Fibroblast of the aortic adventitia (primary cell): ENCODE results near the gene VAMP5. TPM values are rescaled to one million over a fixed set of nuclear protein-coding genes. Genes with fewer than 3 reads are reported as not detected.

Source experiments
- DNase-seq: peaks from one replicate; pipeline ENCODE4 v3.0.0-alpha.2; 2010; ENCODE audit warnings: low read depth
- H3K4me3 ChIP-seq: 2 replicates; pipeline ENCODE4 v1.5.1; 2011; ENCODE audit warnings: low read depth, mild to moderate bottlenecking, control low read depth, low read length, moderate library complexity
- total RNA-seq: library from RNA; depleted of rRNA; stranded (reverse); fragments of >200 nt; gene quantifications from 2 replicates; pipeline ENCODE4 v1.2.3, GENCODE V29; 2012; ENCODE audit warnings: low replicate concordance
- TF ChIP-seq, protein P1 (sequence below): IDR thresholded peaks from 2 replicates; pipeline ENCODE4 v1.5.1; 2011; ENCODE audit warnings: mild to moderate bottlenecking, low read length, control low read depth, inconsistent platforms; ENCODE audit not compliant: insufficient read depth

VAMP5 gene, protein sequence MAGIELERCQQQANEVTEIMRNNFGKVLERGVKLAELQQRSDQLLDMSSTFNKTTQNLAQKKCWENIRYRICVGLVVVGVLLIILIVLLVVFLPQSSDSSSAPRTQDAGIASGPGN
- total RNA-seq, result 33.8 and 56.2 TPM in 2 replicates

DNA sequence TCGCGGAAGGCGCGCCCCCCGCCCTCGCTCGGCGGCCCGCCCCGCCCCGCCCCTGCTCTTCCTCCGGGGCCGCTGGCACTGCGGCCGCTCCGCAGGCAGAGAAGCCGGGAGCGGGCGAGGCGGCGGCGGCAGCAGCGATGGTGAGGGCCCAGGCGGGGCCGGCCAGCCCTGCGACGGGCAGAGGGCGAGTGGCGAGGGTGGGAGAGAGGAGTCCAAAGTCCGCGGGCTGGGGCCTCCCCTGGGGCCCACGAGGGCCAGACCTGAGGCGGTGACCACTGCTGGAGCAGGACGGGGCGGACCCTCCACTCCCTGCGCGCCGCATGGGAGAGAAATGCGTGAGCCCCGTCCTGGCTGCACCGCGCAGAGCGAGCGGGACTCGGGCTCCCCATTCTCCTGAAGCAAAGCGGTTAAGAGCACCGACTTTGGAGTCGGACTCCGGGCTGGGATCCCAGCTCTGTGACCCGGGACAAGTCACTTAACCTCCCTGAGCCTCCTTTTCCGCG lies at the start of gene VAMP5:
VAMP5 (plus strand) TSS at position 78 of the 503 bp plus-strand sequence; CDS start at position 138, 60 bp downstream.
- H3K4me3 ChIP-seq, result peak within 1 kb of the TSS; percentile 67
- DNase-seq, result no peak
- TF ChIP-seq, protein P1, sequence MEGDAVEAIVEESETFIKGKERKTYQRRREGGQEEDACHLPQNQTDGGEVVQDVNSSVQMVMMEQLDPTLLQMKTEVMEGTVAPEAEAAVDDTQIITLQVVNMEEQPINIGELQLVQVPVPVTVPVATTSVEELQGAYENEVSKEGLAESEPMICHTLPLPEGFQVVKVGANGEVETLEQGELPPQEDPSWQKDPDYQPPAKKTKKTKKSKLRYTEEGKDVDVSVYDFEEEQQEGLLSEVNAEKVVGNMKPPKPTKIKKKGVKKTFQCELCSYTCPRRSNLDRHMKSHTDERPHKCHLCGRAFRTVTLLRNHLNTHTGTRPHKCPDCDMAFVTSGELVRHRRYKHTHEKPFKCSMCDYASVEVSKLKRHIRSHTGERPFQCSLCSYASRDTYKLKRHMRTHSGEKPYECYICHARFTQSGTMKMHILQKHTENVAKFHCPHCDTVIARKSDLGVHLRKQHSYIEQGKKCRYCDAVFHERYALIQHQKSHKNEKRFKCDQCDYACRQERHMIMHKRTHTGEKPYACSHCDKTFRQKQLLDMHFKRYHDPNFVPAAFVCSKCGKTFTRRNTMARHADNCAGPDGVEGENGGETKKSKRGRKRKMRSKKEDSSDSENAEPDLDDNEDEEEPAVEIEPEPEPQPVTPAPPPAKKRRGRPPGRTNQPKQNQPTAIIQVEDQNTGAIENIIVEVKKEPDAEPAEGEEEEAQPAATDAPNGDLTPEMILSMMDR, result no peak

DNA sequence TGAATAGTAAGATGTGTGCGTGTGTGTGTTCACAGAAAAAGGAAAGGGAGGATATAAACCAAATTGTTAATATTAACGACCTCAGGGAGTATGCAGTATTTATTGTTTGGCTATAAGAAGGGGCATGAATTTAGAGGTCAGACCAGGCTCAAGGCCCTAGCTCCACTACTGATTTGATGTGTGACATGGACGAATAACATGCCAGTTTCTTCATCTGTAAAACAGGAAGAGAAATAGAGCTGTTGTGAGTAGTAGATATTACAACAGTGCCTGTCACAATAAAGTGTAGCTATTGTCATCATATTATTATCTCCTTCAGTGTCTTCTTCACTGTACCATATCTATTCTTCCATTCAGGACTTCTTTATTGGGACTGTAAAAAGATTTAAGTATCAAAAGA lies 49.4 kb upstream of the VAMP5 start:
- DNase-seq, result no peak
- no peak overlapping the region for H3K4me3 ChIP-seq
- TF ChIP-seq, protein P1, result no peak

DNA sequence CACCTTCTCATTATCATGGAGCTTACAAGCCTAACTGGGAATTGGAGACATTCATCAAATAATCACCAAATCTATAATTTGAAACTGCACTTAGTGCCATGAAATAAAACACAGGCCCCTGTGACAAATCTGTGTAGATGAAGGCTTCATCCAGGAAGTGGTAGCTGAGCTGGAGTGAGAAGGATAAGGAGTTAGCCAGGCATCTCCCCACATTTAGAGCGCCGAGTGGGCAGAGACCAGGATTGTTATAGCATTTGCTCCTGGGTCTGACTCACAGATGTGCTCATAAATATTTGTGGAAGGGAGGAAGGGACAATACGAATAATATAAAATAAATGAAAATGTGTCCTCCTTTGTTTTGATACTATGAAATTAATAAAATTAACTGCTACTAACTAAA lies 47.8 kb upstream of the VAMP5 start:
- peak; percentile 56 for DNase-seq
- no peak overlapping the region for H3K4me3 ChIP-seq
- TF ChIP-seq, protein P1, result no peak

DNA sequence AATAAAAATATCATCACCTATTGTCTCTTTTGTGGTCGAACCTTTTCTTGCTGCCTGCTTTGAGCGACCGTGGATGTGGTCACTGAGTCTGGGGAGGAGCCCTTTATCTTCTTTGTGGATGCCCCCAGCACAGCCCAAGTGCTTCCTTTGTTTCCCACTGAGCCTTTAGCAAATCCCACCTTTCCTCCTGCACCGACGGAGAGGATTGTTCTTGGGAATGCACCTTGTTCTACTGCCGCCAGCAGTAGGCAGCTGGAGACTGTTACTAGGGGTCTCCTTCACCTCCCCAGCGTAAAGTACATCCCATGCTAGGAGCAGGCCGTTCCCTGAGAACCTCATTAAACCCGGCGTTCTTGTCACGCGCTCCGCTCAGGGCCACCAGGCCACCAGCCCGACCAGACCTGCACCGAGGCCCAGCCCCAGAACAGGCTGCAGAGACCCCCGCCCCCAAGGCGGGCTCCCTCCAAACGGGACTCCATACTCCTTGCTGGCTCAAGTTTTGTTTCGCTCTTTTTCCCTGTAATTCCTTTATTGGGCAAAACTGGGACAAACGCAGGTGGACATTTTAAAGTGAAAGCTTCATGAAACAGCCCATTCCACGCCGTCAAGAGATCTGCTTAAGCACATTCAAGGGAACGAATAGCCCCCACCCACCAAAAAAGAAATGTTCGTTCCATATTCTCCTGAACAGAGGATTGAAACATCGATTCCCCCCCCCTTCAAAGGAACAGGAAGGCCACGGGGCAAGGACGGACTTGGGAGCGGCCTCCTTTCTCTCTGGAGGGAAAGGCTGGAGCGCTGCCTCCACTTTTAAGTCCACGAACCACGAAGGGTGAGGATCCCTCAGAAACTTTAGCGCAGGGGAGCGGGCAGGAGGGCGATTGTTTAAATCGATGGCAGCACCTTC lies 46.4 kb upstream of the VAMP5 start:
- DNase-seq, result peak; percentile 58
- TF ChIP-seq, protein P1, result peak; percentile 11
- H3K4me3 ChIP-seq, result peak overlapping the region; percentile 97

DNA sequence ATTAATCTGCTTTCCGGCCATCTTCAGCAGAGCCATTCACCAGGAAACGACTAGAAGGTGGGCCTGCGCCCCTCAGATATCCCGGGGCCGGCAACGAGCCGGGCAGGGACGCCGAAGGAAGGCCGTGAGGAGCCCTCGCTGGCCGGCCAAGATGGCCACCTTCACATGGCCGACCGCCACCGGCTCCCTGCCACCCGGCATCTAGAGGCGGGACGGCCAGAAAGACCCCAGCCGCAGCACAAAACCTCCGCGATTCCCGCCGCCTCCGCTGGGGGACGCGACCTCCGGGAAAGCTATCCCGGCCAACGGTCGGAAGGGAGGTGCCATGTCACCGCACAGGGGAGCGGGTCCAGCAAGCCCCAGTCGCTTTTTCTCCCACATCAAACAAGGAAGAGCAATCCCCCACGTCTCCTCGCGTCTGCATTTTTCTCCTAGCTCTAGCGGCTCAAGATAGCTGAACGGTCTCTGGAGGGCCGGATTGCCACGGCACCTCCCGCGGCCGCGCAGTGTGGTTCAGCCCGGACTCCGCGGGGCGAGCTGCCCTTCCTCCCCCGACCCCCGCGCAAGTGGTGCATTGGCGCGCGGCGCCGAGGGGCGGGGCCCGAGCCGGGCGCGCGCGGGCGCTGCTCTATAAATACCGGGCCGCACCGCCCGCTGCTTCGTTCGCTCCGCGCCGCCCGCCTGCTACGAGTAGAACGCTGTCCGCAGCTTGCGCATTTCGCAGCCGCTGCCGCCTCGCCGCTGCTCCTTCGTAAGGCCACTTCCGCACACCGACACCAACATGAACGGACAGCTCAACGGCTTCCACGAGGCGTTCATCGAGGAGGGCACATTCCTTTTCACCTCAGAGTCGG lies 45.5 kb upstream of the VAMP5 start, which contains the start of gene MAT2A:
MAT2A (plus strand) TSS at position 662 of the 854 bp plus-strand sequence; CDS start at position 782, 120 bp downstream.
- TF ChIP-seq, protein P1, result peak; percentile 76

More for the DNA sequence above, 45.5 kb upstream of the VAMP5 start, which contains the start of gene MAT2A:
- H3K4me3 ChIP-seq, result peak within 1 kb of the TSS; percentile 97
- peak; percentile 92 for DNase-seq
